KBM-7 (cell line): ENCODE data around the gene CTSW.
"Not testable (repeated sequence)": the region's sequence is repeated elsewhere in the genome, so short reads cannot be mapped to it uniquely, and the experiment has no call there.

Experiments used
- DNase-seq: peaks from one replicate; pipeline ENCODE4 v3.0.0-alpha.2; 2015
- in situ Hi-C: fragments of 300-500 bp; cut with MboI; formaldehyde crosslinking; loops from 2 replicates; pipeline ENCODE4 v1.14.3; 2020; ENCODE audit warnings: low sequenced_read_pairs, low pct_unique_long_range_greater_than_20kb, mixed read lengths

The CTSW gene

GRCh38 chr11:65879617-65880016 lies at the start of gene CTSW:
CTSW (plus strand) TSS chr11:65879837; CDS start chr11:65879855, 18 bp downstream.
- in situ Hi-C loops = no loop called here

GRCh38 chr11:65832231-65832630 lies 47.4 kb upstream of the CTSW start:
- DNase-seq, in situ Hi-C loops: not testable (repeated sequence)

More at GRCh38 chr11:65879617-65880016, at the start of gene CTSW:
- DNase-seq = no peak

DNA sequence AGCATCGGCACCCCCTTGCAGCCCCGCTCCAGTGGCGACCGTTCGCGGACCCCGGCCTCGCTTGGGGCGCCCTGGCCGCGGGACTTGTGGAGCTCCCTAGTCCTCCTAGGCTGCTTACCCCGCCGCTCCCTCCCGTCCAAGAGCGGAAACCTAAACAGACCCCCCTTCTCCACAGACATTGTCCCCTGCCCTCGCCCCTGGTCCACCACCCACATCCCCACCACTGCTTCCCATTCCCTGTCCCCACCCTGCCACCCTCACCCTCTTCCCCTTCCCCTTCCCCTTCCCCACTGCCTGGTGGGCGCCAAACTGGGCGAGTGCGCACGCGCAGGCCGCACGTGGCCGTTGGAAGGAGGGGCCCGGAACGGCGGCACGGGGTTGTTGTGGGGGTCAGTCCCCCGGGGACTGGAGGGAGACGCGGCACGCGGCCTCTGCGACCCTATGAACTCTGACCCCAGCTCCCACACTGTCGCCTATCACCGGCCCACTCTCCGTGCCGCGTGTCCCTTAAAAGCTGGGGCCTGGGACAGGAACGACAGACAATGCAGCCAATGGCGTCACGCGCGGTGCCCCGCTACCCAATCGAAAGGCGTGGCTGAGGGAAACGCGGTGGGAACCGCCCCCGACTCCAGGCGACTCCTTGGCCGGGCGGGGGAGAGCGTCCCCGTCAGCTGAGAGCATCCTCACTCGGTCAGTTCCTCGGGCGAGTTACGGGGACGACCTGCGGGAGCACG lies 46.2 kb upstream of the CTSW start, which contains the start of gene SNX32:
SNX32 (plus strand) TSS at position 667 of the 734 bp plus-strand sequence. CDS start 103 bp downstream, outside the sequence.
- peak; percentile 96 for DNase-seq
- in situ Hi-C loops = no loop called here

DNA sequence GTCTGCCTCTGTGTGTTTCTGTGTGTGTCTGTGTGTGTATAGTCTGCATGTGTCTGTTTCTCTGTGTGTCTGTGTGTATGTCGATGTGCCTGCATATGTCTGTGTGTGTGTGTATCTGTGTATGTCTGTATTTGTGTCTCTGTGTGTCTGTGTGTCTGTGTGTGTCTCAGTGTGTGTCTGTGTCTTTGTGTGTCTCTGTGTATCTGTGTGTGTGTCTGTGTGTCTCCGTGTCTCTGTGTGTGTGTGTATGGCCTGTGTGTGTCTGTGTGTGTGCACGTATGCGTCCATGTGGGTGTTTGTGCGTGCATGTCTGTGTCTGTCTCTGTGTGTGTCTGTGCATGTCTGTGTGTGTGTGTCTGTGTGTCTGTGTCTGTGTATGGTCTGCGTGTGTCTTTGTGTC lies 45.4 kb upstream of the CTSW start:
- in situ Hi-C loops = no loop called here
- no peak for DNase-seq

DNA sequence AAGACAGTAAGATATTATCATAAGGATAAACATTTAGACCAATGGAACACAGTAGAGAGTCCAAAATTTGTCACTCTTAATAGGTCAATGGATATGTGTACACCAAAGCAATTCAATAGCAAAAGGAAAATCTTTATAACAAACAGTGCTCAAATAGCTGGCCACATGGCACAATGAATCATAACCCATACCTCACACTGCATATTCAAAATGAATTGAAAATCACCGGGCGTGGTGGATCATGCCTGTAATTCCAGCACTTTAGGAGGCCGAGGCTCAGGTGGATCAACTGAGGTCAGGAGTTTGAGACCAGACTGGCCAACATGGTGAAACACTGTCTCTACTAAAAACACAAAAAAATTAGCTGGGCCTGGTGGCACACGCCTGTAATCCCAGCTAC lies 37.5 kb upstream of the CTSW start:
- in situ Hi-C loops = no loop called here
- no peak for DNase-seq

DNA sequence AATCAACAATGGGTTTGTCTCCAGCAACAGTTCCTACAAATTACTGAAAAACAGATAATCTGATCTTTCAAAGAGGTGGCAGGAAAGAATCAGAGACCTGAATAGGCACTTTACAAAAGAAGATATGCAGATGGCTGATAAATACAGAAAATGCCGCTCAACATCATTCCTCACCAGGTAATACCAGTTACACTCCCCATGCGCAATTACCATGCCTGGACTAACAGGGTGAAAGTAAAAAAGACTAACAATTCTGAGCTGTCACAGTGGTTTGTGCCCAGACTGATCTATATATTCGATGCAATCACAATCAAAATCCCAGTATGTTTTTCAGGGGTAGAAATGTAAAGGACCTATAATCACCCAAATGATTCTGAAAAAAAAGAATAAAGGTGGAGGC lies 35.8 kb upstream of the CTSW start:
- in situ Hi-C loops = no loop called here
- DNase-seq = no peak

DNA sequence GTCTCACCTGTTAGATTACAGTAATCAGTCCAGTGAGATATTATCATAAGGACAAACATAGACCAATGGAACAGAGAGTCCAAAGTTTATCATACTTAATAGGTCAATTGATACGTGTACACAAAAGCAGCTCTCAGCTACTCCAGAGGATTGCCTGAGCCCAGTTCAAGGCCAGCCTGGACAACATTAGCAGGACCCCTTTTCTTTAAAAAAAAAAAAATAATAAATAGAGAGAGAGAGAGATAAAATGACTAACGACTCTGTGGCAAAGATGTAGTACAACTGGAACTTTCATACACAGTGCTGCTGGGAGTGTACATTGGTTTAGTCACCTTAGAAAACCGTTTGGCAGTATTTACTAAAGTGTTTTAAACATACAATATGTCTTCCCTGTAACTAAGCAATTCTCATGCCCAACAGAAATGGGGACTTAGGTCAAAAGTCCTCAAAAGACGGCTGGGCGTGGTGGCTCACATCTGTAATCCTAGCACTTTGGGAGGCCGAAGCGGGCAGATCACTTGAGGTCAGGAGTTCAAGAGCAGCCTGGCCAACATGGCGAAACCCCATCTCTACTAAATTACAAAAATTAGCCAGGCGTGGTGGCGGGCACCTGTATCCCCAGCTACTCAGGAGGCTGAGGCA lies 35.3 kb upstream of the CTSW start:
- in situ Hi-C loops = no loop called here
- DNase-seq = no peak

- DNase-seq = no peak
- in situ Hi-C loops = no loop called here
These were observed 31.9 kb upstream of the CTSW start for GRCh38 chr11:65847746-65848145.

- in situ Hi-C loops, DNase-seq: not testable (repeated sequence)
These were observed 30.9 kb upstream of the CTSW start for GRCh38 chr11:65848693-65849092.

DNA sequence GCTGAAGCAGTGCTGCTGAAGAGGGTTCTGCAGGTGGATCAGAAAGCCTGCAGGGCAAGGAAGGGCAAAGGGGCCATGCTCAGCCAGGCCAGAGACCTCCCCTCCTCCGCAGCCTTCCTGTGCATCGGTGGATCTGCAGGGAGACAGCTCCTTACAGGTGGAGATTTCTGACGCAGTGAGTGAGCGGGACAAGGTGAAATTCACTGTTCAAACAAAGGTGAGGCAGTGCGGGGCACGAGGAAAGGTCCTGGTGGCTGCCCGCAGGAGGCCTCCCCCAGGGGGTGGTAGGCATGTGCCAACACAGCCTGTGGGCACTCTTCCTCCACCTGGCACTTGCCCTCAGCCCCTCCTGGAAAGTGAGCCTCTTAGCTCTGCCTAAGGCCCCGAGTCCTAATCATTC lies 30.3 kb upstream of the CTSW start:
- no peak for DNase-seq
- in situ Hi-C loops = no loop called here

- in situ Hi-C loops = no loop called here
- no peak for DNase-seq
These were observed 29.8 kb upstream of the CTSW start for GRCh38 chr11:65849771-65850216.

DNA sequence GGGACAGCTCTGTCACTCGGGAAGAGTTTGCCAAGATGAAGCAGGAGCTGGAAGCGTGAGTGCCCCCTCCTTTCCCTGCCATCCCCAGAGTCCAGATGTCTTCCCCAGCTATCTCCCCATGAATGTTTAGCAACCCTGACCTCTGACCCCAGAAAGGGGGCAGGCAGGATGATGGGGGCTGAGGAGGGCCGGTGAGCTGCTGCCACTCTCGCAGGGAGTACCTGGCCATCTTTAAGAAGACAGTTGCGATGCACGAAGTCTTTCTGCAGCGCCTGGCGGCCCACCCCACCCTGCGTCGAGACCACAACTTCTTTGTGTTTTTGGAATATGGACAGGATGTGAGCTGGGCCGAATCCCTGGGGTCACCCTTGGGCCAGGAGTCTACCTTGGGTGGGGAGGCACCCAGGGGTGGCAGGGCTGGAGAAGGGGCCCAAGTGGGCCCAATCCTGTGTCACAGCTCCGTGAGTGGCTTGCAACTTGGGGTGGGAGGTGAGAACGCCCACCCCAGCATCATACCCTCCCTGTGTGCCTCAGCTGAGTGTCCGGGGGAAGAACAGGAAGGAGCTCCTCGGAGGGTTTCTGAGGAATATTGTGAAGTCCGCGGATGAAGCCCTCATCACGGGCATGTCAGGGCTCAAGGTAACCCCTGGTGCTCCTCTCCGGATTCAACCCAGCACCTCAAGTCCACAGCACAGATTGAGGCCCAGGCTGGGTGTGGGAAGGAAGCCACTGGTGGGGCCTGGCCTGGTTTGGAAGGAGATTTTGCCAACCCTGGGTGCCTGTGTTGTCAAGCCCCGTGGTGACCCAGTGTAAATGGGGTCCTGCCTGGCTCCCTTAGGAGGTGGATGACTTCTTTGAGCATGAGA lies 29.2 kb upstream of the CTSW start:
- DNase-seq = no peak
- in situ Hi-C loops = no loop called here

DNA sequence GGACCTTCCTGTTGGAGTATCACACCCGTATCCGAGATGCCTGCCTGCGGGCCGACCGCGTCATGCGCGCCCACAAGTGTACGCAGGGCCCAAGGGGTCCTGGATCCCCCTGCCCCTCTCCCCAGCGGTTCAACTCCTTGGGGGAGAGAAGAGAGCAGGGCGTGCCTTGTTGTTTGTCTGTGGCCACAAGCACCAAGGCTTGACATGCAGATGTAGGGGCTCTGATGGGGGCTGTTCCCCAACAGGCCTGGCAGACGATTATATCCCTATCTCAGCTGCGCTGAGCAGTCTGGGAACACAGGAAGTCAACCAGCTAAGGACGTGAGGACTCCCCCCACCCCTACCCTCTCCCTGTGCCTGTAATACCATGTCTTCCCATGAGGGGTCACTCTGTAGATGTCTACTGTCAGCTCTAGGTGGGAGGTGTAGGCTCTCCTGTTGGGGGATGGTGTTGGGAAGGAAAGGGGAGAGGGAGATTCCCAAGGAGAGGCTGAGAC lies 28.5 kb upstream of the CTSW start:
- peak; percentile 77 for DNase-seq
- in situ Hi-C loops = no loop called here

DNA sequence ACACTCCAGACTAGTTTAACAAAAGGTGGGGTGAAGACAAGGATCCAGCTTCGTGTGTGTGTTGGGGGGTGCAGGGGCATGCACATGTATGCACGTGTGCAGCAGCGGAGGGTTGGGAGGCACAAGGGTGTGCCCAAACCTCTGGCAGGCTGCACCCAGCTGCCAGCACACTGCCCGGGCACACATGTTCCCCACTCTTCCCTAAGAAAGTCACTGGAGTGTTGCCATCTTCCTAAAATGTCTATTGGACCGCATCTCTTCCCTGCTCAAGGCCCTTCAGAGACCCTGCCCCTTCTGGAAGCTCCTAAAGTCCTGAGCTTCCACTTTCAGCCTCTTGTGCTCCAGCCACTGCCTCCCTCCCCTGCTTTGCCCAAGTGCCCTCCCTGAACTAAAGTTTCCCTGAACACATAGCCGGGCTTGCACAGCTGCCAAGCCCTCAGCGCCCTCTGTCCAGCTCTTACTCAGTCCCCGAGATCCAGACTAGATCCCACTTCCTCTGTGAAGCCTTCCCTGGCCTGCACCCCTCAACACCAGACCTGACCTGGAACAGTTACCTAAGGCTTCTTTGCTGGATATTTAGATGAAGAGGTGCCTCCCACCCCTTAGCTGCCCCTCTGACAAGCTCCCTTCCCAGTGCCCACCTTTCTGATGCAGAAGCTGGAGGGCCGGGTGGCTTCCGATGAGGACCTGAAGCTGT lies 27.7 kb upstream of the CTSW start:
- DNase-seq = no peak
- in situ Hi-C loops = no loop called here

DNA sequence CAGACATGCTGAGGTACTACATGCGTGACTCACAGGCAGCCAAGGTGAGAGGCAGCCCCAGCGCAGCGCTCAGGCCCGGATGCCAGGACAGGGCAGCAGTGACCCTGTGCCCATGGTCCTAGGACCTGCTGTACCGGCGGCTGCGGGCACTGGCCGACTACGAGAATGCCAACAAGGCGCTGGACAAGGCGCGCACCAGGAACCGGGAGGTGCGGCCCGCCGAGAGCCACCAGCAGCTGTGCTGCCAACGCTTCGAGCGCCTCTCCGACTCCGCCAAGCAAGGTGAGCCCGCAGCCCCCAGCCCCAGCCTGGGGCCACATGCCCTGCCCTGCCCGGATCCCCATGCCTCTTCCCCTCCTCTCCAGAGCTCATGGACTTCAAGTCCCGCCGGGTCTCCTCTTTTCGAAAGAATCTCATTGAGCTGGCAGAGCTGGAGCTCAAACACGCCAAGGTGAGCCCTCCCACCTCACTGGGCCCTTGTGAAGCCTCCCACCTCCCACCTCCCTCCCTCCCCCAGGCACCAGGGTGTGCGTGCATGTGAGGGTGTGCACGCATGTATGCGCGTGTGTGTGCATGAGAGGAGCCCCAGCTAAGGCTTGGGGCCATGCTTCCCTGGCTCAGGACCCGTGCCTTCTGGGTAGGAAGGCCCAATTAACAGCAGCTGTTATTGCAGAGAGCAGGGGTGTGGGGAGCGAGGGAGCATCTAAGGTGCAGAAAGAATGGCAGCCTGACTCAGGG lies 27.0 kb upstream of the CTSW start:
- no peak for DNase-seq
- in situ Hi-C loops = no loop called here

DNA sequence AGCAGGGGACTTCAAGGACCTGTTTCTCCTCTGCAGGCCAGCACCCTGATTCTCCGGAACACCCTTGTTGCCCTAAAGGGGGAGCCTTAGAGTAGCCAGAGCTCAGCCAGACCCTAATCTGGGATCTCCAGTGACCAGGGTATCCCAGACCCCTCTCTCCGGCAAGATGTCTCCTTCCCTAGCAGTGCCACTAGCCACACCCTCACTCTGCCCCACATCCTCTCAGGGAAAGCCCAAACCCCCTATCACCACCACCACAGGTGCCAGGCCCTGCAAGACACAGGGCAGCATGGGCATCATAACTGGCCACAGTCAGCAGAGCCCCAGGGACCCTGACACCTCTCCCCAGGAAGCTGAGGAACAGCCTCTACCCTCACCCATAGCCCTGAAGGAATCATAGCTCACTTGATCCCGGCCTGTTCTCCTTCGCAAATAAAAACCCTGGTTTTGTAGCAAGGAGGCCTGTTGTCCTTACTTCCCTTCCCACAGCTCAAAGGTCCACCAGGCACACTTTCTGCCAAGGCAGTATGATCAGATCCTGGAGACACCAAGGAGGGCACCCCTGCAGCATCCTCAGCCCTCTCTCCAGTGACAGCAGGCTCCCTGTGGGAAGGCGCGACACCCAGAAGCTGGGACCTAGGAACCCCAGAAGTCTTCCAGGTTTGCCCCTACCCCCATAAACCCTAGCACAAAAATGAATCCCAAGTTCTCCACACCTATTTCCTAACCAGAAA lies 26.2 kb upstream of the CTSW start:
- in situ Hi-C loops = no loop called here
- DNase-seq = no peak

DNA sequence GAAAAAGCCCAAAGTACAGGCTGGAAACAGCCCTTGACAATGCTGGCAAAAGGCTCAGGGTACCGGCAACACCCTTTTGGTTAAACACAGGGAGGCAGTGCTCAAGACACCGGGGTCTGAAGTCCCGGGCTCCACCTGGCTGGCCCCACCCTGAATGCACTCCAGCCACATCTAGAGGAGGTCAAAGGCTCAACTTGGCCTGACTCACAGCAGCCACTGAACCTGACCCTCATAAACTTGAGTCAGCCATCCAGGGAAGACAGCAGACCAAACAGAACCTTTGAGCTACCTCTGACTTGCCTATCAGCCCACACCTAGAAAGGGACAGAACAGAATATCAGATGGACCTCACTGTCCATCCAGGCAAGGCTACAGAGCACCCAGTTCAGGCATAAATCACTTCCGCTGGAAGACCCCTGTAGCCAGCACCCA lies 25.5 kb upstream of the CTSW start:
- no peak for DNase-seq
- in situ Hi-C loops = no loop called here
